ENCODE results near the gene SCRN1.
"Not testable (repeated sequence)": the region's sequence is repeated elsewhere in the genome, so short reads cannot be mapped to it uniquely, and the experiment has no call there.

The SCRN1 gene

GRCh38 chr7:29924006-29924405, 65.6 kb downstream of the SCRN1 start:
- no peak for DNase-seq

- no peak for DNase-seq
These were observed 66.5 kb downstream of the SCRN1 start for GRCh38 chr7:29922921-29923700.

DNA sequence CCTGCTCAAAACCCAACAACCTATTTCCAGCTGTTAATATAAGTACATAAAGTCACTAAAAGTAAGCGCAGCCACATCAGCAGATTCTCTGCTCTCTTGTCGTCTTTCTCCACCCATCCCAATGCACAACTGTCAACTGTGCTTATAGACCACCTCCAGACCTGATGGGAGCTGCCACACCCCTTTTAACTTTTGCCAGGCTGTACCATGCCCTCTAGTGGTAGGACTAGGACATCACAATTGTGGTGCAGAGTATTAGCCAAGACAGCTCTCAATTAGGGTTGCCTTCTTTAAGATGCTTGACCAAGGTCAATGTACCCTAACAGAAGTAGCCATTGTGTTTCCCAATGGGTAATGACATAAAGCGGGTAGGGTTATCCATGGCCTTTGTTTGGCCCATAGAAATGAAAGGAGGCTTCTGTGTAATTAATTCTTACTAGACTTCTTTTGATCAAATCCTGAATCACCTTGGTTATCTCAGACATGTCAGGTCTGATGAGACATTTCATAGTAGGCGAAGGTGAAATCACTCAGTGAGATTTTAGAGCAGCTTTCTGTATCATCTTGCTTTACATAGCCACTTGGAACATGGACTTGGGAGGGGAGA, 68.1 kb downstream of the SCRN1 start:
- DNase-seq: peak; percentile 49

- no peak for DNase-seq
These were observed 69.1 kb downstream of the SCRN1 start for GRCh38 chr7:29920491-29920890.

DNA sequence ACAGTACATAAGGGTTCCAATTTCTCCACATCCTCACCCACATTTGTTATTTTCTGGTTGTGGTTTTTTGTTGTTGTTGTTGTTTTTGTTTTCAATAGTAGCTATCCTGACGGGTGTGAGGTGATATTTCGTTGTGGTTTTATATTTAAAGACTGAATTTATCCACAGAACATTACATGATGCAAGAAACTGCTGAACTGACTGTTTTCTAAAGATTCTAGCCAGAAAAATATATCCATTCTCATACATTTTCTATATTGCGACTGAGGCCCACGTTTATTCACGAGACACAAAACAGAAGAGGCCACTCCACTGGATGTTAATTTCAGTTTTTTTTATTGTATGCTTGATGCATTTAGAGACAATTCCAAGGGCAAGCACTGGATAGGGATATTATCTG, 69.8 kb downstream of the SCRN1 start:
- DNase-seq: no peak

DNA sequence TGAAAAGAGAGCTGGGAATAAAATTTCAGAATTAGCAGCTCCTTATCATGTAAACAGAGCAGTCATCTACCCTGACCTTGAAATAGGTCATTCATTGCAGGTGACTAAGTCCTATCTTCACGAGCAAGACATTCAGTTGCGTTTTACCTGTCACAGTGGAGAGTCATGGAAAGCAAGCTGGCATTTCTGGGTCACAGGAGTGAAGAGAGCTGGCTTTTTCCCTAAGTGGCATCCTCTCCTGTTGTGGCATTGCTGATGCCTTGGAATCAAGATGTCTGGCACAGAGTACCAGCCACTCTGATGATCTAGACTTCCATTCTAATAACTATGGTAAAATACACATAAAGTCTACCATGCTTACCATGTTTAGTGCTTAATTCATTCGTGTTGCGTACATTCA, 70.8 kb downstream of the SCRN1 start:
- DNase-seq: no peak

DNA sequence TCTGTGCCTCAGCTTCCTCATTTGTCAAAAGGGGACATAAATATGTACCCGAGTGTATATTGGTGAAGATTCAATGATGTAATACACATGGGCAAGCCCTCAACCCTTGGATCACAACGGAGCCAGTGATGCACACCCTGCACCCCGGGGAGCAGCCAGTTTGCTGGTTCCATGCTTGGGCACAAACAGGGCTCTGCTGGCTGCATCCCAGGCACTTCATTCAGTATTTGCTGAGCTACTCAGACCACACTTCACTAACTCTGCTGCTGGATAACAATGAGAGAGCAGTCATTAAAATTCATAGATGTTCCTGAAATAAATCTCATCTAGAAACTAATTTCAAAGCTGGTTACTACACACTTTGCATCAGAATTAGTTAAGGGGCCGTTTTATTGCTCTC, 72.0 kb downstream of the SCRN1 start:
- DNase-seq: peak; percentile 38

- no peak for DNase-seq
These were observed 74.0 kb downstream of the SCRN1 start for GRCh38 chr7:29915481-29916215.

DNA sequence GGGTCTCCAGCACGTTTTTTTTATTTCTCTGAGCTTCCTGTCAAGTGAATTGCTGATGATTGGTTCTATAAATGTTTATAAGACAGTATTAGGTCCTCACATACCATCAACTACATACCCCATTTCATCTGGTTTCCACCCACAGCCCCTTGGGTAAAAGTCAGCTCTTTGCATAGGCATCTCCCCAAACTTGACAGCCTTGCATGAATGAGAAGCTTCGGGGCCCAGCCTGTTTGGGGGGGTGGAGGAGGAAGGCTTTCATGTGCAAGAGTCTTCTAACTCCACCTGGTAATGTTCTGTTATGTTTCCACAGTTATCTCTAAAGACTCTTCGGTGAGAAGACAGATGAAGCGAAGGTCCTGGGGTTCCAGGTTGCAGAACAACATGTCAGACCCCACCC, 75.4 kb downstream of the SCRN1 start:
- DNase-seq: no peak

GRCh38 chr7:29906200-29907022, 83.2 kb downstream of the SCRN1 start:
- DNase-seq: no peak

- no peak for DNase-seq
These were observed 88.9 kb downstream of the SCRN1 start for GRCh38 chr7:29900745-29901144.

- DNase-seq: no peak
These were observed 91.3 kb downstream of the SCRN1 start for GRCh38 chr7:29898301-29898700.

DNA sequence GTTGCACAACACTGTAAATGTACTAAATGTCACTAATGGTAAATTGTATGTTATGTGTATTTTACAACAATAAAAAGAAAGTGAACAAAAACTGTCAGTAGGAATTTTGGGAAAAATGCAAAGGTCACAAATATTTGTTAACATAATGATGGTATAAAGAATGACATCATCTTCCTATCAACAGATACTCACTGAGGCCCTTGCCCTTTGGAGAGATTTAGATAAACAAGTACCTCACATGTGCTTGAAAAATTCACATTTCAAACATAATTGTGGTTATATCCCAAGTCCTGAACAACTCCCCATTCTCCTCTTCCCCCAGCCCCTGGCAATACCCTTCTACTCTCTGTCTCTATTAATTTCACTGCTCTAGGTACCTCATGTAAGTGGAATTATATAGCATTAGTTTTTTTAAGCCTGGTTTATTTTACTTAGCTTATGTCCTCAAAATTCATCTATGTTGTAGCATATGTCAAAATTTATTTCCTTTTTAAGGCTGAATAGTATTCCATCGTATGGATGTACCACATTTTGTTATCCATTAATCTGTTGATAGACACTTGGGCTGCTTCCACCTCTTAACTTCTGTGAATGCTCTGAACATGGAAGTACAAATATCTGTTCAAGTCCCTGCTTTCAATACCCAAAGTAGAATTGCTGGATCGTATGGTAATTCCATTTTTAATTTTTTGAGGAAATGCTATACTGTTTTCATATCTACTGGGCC, 92.8 kb downstream of the SCRN1 start:
- no peak for DNase-seq

DNA sequence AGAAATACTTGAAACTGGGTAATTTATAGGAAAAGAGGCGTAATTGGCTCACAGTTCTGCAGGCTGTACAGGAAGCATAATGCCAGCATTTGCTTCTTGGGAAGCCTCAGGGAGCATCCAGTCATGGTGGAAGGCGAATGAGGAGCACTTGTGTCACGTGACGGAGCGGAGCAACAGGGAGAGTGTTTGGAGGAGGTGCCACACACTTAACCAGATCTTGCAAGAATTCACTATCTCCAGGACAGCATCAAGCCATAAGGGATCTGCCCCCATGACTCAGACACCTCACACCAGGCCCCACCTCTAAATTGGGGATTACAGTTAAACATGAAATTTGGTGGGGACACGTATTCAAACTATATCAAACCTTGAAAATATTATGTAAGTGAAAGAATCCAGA, 94.0 kb downstream of the SCRN1 start:
- no peak for DNase-seq

DNA sequence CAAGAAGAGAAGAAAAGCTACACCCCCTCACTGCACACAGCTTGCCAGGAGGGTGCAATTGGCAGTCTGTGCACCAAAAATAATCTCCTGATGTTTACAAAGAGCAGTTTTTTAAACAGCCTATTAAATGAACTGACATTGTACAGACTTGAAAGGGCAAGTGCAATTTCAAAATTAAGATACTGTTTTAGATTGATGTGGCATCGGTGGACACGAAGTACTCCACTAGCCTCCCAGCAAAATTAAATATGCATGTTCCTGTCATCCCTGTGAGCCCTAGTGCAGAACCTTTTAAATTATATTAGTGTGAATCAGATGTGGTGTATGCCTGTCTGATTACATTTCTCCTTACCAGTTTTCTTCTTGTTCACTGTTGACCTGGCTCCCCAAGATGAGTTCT, 95.3 kb downstream of the SCRN1 start:
- DNase-seq: no peak

- DNase-seq: no peak
These were observed 96.1 kb downstream of the SCRN1 start for GRCh38 chr7:29893351-29893965.

DNA sequence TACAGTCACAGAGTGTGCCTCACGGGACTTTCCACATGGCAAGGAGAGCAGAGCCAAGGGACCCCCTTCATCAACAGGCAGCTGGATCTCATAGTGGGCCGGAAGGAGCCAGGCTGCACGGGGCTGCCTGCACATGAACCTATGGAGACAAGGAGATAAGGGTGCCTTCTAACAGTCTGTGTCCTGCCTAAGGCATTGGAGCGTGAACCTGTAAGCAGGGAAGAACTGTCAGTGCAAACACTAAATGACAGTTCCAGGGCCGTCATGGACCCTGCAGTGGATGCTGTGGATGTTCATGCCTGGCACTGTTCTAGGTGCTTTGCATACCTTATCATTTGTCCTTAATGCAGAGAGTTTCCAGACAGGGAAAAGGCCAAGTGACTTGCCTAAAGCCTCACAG, 97.4 kb downstream of the SCRN1 start:
- DNase-seq: no peak

- DNase-seq: no peak
These were observed 97.8 kb downstream of the SCRN1 start for GRCh38 chr7:29891766-29892165.

DNA sequence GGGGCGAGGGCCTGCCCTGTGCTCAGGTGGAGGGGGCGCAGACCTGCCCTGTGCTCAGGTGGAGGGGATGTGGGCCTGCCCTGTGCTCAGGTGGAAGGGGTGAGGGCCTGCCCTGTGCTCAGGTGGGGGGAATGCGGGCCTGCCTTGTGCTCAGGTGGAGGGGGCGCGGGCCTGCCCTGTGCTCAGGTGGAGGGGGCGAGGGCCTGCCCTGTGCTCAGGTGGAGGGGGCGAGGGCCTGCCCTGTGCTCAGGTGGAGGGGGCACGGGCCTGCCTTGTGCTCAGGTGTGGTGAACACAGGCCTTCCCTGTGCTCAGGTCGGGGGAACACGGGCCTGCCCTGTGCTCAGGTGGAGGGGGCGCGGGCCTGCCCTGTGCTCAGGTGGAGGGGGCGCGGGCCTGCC, 98.8 kb downstream of the SCRN1 start:
- DNase-seq: not testable (repeated sequence)

DNA sequence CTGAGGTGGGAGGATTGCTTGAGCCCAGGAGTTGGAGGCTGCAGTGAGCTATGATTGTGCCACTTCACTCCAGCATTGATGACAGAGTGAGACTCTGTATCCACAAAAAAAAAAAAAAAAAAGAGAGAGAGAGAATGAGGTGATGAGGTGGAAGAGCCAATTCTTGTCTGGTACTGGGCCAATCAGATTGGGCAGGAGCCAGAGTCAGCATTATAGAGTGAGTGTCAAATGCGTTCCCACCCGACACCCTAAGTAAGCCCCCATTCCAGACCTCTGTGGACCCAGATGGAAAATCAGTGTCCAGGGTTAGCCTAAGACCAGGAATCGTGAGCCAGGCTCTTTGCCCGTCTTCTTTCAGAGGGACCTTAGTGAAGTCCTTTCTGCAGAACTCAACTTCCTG, 99.3 kb downstream of the SCRN1 start:
- no peak for DNase-seq

DNA sequence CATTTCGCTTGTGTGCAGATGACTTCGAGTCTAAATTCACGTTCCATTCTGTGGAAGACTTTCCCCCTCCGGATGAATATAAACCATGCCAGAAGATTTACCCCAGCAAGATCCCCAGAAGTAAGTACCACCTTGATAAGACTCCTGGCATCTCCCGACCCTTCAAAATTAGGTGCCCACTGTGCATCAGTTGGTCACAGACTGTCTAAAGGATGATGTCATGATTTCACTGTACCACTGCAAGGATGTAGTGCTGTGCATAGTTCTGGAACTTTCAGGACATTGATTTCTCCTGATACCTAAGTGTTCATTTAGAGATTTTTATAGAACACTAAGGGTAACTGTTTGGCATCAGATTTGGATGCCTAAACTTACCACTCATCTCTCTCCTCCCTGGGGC, 100.3 kb downstream of the SCRN1 start:
- DNase-seq: no peak

DNA sequence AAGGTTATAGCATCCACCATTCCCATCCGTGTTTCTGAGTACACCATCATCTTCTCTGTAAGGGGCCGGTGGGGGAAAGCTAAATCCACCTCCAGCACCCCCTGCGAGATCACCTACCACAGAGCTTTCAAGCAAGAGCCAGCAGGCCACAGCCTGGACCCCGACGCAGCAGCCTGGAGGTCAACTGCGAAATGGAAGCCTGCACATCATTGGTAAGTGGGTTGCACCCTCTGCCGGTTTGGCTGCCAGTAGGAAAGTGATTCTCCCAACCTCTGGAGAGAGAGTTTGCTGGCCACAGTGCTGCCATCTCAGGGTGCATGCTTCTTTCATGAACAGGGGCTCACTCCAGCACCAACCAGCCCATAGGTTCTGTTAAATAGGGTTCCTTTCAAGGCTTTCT, 101.6 kb downstream of the SCRN1 start:
- no peak for DNase-seq

All from DMS153 (cell line).